ENCODE results near the gene ATOH8. TPM values are rescaled to one million over a fixed set of nuclear protein-coding genes. Genes with fewer than 3 reads are reported as not detected.

ATOH8 gene
- polyA plus RNA-seq, 1 donor, result 10.3 TPM

DNA sequence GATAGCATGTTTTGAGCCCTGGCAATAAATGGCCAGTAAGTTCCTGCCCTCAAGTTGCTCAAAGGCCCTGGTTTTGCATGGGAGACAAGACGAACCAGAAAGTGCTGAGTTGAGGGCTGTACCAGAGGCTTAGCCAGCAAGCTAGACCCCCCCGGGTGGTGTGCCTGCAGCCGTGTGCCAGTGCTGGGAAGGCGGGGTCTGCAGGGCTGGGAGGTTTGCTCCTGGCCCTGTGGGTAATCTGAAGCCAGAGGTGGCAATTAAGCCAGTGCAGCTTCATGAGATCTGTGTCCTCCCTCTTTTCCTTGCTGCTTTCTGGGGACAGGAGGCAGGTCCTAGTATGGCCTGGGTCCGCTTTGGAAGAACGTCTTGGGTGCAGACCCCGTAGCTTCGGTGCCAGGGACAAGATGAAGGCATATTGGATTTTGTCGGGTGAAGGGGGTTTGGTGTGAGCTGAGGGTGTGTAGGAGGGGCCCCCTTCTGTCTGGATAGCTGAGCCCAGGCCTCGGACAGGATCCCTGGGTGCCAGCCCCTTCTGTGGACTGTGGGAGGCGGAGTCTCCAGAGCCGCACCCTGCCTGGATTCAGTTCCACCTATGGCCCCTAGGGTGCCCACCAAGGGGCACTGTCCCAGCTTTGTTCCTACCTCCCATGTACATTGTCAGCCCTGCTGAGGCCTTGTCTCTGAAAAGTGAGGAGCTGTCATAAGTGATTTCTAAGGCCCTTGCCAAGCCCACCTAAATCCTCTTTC lies 15.6 kb downstream of the ATOH8 start:
- DNase-seq, result no peak

DNA sequence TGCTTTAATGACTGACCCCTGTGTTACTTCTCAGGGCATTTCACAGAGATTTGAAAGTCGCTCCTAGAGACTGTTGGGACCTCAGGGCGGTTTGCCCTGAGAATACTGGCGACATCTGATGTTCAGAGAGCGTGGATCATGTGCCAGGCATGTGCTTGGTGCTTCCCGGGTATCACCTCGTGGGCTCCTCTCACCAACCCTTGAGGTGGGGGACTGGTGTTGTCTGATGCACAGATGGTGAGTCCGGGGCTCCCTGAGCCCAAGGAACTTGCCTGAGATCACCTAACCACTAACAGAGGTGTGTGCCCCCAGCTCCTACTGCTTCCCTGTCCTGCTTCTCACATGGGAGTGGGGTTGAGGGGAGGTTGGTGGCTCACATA lies 16.2 kb downstream of the ATOH8 start:
- DNase-seq, result no peak

DNA sequence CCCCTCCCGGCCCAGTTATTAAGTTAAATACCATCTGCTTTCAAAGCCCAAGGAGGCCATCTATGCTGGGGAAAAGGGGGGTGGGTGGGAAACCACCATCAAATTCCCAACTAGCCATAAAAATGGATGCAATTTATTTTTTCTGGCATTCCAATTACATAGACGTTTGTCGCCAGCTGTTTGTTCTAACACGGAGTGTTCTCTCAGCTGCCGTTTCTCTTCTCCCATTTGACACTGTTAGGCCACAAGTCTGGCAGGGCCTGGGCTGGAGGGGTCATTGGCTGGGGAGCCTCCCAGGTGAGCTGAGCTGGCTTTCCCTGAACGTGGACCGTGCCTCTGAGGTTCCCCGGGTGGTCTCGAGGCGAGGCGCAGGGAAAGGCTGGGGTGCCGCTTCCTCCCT lies 16.6 kb downstream of the ATOH8 start:
- DNase-seq, result no peak

DNA sequence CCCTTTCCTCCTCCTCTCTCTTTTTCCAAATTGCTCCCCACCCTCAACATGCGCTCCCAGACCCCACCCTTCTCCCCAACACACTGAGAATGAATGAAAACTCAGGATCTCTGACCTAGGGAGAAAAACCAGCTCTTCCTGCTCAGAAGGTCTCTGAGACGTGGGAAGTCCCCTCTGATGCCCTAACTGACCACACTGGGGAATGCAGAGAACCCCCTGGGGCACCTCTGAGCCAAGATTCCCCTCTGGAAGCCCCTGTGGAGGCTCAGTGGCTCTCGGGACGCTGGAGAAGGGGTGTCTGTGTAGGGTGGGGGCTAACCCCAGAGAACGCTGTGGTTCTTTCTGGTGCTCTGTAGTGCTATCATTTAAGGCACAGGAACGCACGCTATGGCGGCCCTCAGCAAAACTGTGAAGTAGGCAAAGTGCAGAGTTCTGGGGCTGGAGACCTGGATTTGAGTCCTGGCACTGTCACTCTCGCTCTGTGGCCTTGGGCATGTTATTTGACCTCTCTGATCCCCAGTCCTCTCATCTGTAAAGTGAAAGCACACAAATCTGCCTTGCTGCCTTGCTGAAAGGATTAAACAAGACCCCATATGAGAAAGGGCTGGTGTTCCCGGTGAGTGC lies 17.1 kb downstream of the ATOH8 start:
- DNase-seq, result no peak

DNA sequence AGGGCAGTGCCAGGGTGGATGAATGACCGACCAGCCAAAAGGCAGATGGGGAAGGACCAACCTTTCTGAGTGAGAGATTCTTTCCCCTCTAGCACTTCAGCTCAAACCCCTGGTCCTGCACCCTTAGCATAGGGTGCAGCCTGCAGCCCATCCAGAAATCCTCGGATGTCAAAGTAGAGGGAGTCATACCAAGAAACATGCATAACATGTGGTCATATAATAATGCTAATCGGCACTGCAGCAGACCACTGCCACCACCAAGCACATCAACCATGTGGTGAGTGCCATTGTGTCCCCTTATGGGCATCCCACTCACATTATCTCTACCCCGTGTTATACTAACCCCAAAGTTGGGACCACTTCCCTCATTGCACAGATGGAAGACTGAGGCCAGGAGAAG lies 17.7 kb downstream of the ATOH8 start:
- DNase-seq, result no peak

DNA sequence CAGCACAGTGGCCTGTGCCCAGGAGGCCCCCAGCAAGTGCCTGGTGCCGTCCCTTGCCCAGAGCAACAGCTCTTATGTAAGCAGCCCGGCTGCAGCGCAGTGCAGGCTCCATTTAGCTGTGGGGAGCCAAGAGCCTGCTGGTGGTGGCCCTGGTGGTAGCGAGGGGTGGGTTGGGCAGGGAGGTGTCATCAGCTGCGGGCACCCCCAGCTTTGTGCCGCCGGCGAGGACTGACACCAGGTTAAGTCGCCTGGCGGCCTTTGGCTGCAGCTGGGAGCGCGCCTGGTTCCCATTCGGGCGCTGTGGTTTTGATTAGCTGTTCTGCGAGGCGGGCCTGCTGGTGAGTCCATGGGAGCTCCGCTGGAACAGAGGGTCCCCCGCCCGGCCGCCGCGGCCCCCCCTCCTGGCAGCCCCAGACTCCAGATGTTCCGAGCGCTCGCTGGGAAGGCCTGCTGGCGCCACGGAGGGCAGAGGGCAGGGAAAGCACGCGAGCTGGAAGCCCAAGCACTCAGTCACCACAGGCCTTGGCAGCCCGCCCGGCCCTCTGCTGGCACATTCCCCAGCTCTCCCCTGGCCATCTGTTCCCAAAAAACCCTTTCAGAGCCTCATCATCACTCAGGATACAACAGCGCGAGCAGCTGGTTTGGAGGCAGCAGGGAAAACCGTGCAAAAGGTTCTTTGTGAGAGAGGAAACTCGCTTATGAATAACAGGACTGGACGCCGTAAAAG lies 18.4 kb downstream of the ATOH8 start:
- peak; percentile 97 for DNase-seq

DNA sequence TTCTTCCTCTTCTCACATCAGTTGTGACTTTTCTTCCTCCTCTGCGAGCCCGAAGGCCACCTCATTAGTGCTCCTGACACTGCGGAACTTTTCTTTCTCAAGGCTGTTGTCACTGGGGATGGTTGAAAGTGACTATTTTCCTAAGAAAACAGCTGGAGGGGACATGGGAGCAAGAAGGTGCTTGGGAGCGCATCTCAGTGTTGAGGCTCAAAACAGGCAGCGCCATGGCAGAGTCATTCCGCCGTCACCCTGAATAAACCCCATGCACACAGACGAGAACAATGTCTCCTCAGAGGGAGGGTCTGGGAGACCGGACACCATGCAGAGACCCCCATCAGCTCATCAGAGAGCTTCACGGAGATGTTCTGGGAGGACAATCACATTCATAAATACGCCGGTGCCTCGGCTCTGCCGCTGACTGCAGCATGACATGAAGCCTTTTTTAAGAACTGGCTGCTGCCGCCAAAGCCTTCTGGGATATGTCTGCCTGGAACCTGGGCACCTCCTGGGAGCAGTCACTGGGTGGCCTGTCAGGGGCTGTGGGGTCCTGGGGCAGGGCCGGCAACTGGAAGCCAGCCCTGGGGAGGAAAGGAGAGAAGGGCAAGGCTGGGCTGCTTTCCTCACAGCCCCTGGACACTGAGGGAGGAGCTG lies 19.2 kb downstream of the ATOH8 start:
- DNase-seq, result no peak

DNA sequence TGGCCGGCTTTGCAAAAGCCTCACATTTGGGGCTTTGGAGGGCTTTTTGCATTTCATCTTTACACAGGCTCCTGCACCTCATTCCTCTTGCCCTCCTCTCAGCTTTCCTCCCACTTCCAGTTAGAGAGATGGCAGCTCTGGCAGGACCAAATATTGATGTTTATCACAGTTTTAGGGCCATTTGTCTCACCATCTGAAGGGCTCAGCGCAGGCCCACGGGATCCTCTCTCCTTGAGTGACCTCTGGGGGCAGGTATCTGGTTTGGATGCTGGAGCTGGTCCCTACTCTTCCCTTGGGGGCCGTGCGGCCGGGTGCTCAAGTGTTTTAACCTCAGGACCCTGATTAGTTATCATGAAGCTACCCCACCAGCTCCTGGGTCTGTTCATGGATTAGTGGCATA lies 19.9 kb downstream of the ATOH8 start:
- no peak for DNase-seq

DNA sequence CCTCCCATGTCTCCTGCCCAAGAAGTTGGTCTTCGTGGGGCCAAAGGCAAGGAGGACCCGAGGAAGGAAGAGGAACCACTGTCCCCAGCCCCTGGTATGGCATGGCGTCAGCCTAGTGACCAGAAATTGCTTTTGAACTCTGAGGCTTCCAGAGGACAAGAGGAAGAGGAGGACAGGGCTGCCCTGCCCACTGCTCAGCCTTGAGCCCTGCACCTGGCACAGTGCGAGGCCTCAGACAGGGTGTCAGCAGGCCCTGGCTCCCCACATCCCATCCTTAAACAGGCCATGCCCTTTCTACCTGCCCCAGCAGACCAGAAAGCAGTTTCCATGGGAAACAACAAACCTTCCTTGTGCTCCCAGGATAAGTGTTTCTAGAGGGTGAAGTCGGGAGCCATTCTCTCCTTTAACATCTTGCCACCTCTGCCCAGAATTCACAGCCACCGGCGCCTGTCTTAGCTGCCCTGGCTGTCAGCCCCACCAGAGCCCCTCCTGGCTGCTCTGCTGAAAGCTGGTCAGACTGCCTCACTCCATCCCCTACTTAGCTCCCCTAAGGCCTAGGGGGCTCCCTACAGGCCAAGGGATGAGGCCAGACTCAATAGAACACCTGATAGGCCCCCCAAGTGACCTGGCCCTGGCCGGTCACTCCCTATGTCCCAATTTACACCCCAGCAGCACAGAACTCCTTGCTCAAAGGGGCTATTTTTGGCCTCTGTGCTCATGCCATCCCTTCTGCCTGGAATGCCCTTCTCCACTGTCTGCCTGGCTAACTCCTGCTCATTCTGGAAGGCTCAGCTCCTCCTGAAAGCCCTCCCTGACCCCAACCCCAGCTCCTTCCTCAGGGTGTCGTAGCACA lies 20.6 kb downstream of the ATOH8 start:
- DNase-seq, result no peak

DNA sequence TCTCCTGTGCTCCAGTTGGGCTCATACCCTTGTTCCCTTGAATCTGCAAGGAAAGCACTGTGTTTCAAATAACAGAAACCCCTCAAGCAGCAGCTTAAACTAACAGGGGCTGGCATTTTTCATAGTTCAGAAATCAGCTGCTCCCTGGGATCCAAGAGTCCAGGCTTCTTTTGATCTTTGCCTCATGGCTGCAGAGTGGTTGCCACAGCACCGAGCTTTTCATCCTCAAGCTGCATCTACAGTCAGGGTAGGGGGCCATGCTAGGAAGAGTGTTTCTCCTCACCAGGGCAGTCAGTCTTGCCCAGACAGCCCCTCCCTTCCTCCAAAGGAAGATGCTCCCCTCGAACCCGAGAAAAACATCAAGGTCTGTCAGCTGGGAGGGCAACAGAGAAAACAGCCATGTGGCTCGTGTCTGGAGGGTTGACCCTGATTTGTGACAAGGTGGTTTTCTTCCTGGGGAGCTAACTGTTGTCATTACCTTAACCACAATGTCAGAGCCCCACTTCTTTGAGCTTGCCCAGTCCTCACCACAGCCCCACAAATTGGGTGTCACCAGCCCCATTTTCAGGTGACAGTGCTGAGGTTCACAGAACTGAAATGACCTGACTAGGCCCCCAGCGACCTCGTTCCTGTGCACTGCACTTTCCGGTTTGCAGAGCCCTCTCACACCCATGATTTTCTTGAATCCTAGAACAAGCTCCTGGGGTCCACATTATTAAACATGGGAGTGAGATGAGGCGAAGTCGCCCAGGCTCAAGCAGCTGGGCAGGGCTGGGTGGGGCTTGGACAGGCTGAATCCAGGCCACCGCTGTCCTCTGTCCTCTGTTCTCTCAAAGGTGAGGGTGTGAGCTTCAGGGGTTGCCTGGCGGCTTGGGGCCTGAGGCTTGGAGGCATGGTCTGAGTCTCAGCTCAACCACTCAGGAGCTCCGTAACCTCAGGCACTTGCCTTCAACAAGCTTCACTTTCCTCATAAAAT lies 21.9 kb downstream of the ATOH8 start:
- no peak for DNase-seq

DNA sequence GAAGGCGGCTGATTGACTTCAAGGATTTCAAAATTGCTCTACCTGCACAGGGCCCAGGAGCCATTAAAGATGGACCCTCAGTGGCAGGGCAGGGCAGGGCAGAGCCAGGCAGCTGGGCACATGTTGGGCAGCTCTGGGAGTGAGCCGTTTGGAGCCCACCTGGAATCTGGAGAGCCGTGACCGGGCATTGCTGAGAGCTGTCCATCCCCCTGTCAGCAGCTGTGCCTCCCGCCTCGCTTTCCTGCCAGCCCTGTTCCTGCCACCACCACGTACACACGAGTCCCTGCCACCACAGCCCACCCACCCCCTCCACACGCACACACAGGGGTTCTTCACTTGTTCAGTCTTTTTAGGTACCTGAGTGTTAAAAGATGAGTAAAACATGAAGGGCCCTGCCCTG lies 22.9 kb downstream of the ATOH8 start:
- no peak for DNase-seq

DNA sequence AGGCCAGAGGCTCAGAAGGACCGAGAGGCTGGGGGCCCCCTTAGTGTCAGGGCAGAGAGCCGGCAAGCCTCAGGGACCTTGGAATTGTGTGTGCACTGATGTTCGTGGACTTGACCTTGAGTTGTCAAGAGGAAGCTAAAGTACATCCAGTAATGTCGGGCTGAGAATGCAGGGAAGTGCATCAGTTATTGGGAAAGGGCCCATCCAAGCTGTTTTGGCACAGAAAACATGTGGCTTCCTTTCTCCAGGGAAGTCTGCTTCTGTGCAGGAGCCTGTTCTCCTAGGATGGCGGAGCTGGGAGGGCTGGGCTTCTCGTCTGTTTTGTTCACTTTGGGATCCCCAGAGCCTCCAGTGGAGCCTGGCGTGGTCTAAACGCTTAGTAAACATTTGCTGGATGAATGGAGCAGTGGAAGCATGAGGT lies 23.7 kb downstream of the ATOH8 start:
- no peak for DNase-seq

DNA sequence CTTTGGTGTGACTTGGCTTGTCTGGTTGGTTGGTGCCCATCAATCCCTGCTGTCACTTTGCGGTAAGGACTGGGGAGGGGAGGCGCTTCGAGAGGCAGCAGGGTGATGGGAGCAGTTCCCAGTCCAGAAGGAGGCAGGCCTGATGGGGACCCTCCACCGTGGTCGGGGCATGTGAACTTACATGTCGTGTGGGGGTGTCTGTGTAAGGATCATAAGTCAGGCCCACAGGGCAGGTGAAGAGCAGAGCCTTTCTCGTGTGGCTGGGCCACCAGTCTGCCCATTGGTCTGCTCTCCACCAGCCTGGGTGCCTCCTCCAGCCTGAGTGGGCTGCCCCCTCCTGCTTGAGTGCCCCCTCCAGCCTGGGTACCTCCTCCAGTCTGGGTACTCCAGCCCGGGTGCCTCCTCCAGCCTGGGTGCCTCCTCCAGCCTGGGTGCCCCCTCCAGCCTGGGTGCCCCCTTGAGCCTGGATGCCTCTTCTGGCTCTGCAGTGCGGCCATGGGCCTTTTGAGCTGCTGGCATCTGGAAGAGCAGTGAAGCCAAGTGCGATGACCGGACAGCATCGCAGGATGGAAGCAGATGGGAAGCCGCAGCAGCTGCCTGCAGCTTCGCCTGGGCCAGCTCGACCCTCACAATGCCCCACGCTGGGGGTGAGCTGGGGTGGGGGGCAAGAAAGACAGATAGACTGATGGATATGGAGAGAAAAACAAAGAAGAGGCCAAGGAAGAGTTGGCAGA lies 25.0 kb downstream of the ATOH8 start:
- DNase-seq, result no peak

DNA sequence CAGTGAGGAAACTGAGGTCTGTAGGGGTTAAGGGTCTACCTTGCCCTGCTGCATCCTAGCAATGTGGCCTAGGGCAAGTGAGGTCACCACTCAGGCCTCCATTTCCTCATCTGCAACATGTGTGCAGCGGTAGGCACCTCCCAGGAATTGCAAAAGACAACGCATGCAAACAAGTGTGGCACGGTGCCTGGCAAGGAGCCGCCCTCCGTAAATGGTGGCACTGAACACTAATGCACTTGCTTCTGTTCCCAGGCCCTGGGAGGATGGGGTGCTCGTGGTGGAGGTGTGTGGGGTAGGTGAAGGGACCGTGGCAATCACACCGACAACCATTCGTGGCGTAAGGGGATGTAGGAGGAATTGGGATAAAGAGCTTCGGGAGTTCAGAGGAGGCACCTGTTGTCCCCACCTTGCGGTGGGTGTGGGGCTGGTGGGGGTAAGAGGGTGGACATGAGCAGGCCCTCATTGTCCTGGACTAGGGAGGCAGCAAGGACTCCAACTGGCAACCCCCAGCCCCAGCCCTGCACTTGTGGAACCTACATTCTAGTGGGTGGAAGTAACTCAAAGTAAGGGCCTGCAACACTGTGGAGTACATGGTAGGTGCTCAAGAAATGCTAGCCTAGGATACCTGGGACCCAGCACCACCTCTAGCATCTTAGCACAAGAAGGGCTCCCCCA lies 26.0 kb downstream of the ATOH8 start:
- no peak for DNase-seq

DNA sequence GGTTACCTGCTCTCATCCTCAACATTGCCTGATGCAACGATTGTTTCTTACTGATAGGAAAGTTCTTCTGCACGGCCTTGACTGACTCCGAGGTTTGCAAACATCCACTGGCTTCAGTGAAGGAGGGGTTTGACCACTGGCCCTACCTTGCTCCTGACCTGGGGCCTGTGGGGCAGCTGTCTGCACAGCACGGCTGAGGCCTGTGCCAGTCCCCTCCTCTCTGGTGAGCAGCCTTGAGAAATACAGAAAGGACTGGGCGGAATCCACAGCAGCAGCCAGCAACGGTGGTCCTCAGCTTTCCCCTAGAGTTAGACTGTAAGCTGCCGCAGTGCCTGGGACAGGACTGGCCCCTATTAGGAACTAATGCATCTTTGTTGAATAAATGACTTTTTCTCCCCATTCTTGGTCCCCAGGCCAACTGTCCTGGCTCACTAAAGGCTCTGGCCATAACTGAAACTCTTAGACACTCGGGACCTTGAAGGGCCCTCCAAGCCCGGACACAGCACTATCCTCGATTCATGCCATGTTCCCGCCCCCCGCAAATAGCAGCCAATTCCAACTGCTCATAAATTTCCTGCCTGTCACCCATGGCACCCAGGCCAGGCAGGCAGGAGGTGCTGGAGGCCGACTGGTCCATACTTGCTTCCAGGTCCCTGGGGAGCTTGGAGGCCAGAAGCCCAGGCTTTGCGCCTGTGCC lies 26.7 kb downstream of the ATOH8 start:
- DNase-seq, result no peak

DNA sequence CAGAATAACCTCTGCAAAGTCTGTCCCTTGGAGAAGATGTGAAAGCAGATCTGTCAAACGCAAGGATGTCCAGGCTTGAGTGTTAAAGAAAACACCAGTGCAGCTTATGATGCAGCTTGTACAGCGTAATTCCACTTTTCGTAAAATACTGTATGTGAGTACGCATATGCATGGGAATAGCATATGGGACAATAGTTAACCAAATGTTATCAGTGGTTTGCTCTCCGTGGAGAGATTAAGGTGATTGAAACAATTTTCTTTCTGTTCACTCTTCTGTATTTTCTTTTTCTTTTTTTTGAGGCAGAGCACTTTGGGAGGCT lies 27.2 kb downstream of the ATOH8 start:
- DNase-seq, result no peak

DNA sequence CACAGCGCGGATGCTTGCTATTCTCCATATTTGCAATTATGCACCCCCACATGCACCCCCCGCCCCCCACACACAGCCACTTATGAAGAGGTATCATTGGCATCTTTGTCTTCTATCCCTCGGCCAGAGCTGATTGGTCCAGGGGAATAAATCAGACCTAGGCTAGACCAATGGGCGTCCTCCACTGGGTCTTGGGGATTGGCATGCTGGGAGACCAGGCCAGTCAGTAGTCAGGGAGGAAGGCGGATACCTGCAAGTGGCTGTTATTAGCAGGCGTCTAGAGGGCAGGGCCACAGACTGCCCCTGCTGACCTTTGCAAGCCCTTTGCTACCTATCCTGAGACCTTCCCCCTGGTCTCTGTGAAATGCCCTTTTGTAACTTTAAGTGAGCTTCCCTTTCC lies 30.0 kb downstream of the ATOH8 start:
- DNase-seq, result no peak

DNA sequence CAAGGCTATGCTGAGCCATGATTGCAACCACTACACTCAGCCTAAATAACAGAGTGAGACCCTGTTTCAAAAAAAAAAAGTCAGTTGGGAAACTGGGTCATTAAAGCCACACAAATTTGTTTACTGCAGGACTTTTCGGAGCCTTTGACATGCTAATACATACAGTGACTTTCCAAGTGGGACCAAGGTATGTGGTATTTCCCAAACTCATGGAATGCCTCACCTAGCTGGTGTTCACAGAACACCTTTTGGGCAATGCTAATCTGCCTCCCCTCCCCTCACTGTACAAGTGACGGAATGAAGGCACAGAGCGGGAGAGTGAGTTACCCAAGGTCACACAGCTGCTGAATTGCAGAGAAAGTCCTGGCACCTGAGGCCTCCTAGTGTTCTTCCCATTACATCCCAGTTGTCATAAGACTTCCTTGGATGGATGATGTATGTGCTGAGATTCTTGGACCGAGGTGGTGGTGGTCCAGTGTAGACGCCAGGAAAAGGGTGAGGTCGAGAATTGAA lies 30.7 kb downstream of the ATOH8 start:
- no peak for DNase-seq

Data from left kidney (tissue), 2 donors.